NCI-H2107 (cell line): Measurements from ENCODE around the gene OVCA2.

Experiments used
- DNase-seq: peaks from one replicate; lab custom pipeline; 2025; lab: John Stamatoyannopoulos, UW

The OVCA2 gene

GRCh38 chr17:2013994-2014317, 27.9 kb upstream of the OVCA2 start:
- no peak for DNase-seq

DNA sequence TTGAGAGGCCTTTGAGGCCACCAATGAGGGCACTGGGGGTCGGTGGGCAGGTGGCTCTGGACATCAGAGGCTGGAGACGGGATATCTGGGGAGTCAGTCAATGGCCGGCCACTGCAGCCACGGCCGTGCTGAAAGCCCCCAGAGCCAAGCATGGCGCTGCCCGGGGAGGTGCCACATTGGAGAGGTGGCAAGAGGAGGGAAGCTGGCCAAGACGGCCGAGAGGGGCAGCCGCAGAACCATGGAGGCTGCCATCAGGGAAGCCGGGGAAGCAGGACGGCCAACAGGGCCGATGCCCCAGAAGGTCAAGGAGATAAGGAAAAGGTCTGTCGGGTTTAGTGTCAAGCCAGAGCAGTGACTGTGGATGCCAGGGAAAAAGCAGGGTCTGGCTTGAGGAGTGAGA, 26.5 kb upstream of the OVCA2 start:
- no peak for DNase-seq

GRCh38 chr17:2016494-2016893, 25.3 kb upstream of the OVCA2 start:
- no peak for DNase-seq

- DNase-seq, result no peak
These were observed 24.4 kb upstream of the OVCA2 start for GRCh38 chr17:2017274-2017941.

DNA sequence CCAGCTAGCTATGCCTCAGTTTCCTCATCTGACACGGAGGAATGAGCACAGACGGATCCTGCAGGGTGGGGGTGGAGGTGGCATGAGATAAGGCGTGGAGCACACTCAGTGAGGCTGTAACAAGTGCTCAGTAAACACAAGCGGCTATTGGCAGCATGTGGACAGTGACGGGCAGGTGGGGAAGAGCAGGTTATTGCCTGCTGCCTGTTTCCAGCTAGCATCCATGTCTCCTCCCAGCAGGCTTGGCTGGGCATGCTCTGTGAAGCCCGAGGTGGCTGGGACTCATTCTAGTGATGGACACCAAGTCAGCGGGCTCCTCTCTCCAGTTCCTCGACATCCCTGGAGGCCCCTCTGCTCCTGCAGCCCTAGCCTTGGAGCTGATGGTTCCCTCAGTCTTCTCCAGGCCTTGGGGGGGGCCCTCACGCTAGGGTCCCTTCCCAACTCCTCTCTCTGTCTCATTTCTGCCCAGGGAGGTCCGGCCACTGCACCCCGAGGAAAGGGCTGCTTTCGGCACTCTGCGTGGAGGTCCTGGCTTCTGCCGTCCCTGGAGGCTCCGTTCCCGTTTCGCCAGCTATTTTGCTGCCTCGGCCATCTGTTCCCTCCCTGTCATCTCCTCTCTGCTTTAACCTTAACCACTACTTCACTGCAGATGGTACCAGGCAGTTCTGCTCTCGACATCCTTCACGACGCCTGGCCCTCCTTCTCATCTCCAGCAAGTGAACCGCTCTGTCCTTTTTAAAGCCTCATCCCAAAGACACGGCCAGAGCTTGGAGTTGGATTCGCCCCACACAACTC, 22.9 kb upstream of the OVCA2 start:
- DNase-seq, result no peak

- DNase-seq, result no peak
These were observed 22.1 kb upstream of the OVCA2 start for GRCh38 chr17:2019723-2020122.

GRCh38 chr17:2020721-2021120, 21.1 kb upstream of the OVCA2 start:
- no peak for DNase-seq

GRCh38 chr17:2022647-2023240, 19.1 kb upstream of the OVCA2 start:
- DNase-seq, result no peak

- no peak for DNase-seq
These were observed 18.6 kb upstream of the OVCA2 start for GRCh38 chr17:2023256-2023655.

- no peak for DNase-seq
These were observed 17.9 kb upstream of the OVCA2 start for GRCh38 chr17:2023692-2024571.

DNA sequence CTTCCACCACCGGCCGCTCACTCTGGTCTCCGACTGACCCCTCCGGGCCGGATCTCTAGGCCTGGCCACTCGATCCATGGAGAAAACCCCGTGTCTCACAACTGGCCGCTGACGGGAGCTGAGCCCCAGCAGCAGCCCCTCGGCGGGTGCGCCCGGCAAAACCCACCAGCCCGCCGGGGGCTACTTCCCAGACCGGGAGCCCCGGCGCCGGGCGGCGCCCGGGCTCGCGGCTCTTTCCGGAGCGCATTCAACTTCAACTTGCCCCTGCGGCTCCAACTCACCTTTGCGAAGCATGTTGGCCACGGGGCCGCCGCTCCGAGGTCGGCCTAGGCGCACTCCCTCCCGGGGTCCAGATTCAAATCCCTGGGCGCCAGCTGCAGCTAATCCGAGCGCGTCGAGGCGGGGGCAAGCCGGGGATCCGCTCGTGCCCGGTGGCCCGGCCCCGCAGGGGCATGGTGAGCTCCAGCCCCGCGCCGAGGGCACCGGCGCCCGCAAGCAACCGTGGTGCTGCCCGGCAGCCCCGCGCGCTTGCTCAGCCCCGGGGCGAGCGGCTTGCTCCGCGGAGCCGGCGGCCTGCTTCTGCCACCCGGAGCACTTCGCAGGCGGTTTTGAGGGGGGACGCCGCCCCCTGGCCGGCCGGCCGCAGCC, 17.1 kb upstream of the OVCA2 start:
- no peak for DNase-seq

GRCh38 chr17:2025220-2025621, 16.6 kb upstream of the OVCA2 start, which contains the start of gene RTN4RL1:
Gene RTN4RL1, minus strand, starts transcription at chr17:2025334. Its CDS starts 469 bp downstream, at chr17:2024865.
- DNase-seq, result no peak

GRCh38 chr17:2025622-2026309, 16.1 kb upstream of the OVCA2 start:
- DNase-seq, result no peak

GRCh38 chr17:2027528-2028233, 14.1 kb upstream of the OVCA2 start:
- DNase-seq, result no peak

GRCh38 chr17:2028234-2028614, 13.6 kb upstream of the OVCA2 start:
- no peak for DNase-seq

- no peak for DNase-seq
These were observed 13.1 kb upstream of the OVCA2 start for GRCh38 chr17:2028737-2029136.

DNA sequence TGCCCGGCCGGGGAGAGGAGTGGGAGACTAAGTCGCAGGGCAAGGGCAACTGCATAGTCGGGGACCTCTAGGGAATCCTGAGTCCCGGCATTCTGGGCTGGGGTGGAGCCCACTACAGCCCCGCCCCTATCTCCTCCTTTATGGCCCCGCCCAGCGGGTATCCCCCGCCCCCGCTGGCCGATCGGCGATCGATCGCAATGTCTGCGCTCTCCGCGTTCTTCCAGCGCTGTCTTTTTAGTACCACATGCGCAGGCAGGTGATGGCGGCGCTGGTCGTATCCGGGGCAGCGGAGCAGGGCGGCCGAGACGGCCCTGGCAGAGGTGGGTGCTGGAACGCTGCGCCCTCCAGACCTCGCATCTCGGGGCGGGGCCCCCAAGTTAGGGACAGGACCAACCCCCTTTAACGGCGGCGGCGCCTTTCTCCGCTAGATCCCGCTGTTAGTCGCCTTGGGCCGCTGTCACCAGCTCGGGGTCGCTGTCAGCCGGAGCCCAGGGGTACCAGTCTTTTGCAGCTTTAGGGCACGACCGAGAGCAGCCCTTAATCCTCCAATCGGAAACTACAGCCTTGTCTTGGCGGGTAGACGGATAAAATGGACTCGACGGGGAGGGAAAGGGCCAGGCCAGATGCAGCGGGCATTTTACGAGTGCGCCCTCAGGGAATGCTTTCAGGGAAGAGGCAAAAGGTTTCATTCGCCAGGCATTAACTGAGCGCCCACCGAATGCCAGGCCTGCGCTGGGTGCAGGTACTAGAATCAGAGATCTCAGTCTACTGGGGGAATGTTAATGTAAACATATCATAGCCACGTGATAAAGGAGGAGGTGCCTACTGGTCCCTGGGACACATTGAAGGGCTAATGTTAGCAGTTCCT, 11.7 kb upstream of the OVCA2 start, which contains the start of gene DPH1:
Gene DPH1 (plus strand): TSS at position 243 of the 868 bp plus-strand sequence. CDS start 17 bp downstream, at position 260.
- peak; percentile 59 for DNase-seq

- no peak for DNase-seq
These were observed 11.1 kb upstream of the OVCA2 start for GRCh38 chr17:2030779-2031163.

- DNase-seq, result no peak
These were observed 8.7 kb upstream of the OVCA2 start for GRCh38 chr17:2033153-2033552.
